GM18517 (cell line): ENCODE results near the gene RAI14.

Experiments
- ATAC-seq: cut with Tn5 transposase; IDR thresholded peaks from one replicate; pipeline ENCODE4 v1.9.1; 2021; ENCODE audit warnings: mild to moderate bottlenecking, moderate library complexity; ENCODE audit not compliant: unreplicated experiment

The RAI14 gene

GRCh38 chr5:34656001-34656699 is at the start of gene RAI14:
Gene RAI14 (plus strand): TSS chr5:34656328. CDS start chr5:34686920, 30,592 bp downstream.
- no peak for ATAC-seq

- ATAC-seq: no peak
Observed at GRCh38 chr5:34608368-34608767, 47.8 kb upstream of the RAI14 start.

GRCh38 chr5:34608859-34609648 is 47.1 kb upstream of the RAI14 start:
- ATAC-seq: no peak

- no peak for ATAC-seq
Observed at GRCh38 chr5:34609951-34610441, 46.1 kb upstream of the RAI14 start.

- ATAC-seq: no peak
Observed at GRCh38 chr5:34610546-34610945, 45.6 kb upstream of the RAI14 start.

GRCh38 chr5:34611464-34612415 is 44.4 kb upstream of the RAI14 start:
- ATAC-seq: no peak

- no peak for ATAC-seq
Observed at GRCh38 chr5:34616651-34617050, 39.5 kb upstream of the RAI14 start.

- no peak for ATAC-seq
Observed at GRCh38 chr5:34618371-34619065, 37.6 kb upstream of the RAI14 start.

GRCh38 chr5:34620185-34620584 is 35.9 kb upstream of the RAI14 start:
- no peak for ATAC-seq

GRCh38 chr5:34621277-34622097 is 34.6 kb upstream of the RAI14 start:
- ATAC-seq: no peak

- no peak for ATAC-seq
Observed at GRCh38 chr5:34622098-34622400, 34.1 kb upstream of the RAI14 start.

- ATAC-seq: no peak
Observed at GRCh38 chr5:34624691-34625090, 31.4 kb upstream of the RAI14 start.

GRCh38 chr5:34625246-34625645 is 30.9 kb upstream of the RAI14 start:
- ATAC-seq: no peak

- ATAC-seq: no peak
Observed at GRCh38 chr5:34626036-34626435, 30.1 kb upstream of the RAI14 start.

- no peak for ATAC-seq
Observed at GRCh38 chr5:34626751-34627150, 29.4 kb upstream of the RAI14 start.

- no peak for ATAC-seq
Observed at GRCh38 chr5:34627794-34628193, 28.3 kb upstream of the RAI14 start.

- no peak for ATAC-seq
Observed at GRCh38 chr5:34628373-34628772, 27.8 kb upstream of the RAI14 start.

- ATAC-seq: no peak
Observed at GRCh38 chr5:34630596-34630995, 25.5 kb upstream of the RAI14 start.

- ATAC-seq: no peak
Observed at GRCh38 chr5:34632807-34633422, 23.2 kb upstream of the RAI14 start.
